ENCODE data around the gene NEMF.

DNA sequence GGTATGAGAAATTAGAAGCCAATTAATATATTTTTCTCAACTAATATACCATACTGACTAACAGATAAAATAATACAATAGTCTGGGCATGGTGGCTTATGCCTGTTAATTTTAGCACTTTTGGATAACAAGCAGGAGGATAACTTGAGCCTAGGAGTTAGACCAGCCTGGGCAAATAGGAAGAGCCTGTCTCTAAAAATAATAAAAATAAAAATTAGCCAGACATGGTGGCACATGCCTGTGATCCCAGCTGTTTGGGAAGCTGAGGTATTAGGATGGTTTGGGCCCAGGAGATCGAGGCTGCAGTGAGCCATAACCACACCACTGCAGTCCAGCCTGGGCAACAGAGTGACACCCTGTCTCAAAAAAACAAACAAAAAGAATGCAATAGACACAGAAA is 60.0 kb downstream of the NEMF start:
- TF ChIP-seq, protein P1, sequence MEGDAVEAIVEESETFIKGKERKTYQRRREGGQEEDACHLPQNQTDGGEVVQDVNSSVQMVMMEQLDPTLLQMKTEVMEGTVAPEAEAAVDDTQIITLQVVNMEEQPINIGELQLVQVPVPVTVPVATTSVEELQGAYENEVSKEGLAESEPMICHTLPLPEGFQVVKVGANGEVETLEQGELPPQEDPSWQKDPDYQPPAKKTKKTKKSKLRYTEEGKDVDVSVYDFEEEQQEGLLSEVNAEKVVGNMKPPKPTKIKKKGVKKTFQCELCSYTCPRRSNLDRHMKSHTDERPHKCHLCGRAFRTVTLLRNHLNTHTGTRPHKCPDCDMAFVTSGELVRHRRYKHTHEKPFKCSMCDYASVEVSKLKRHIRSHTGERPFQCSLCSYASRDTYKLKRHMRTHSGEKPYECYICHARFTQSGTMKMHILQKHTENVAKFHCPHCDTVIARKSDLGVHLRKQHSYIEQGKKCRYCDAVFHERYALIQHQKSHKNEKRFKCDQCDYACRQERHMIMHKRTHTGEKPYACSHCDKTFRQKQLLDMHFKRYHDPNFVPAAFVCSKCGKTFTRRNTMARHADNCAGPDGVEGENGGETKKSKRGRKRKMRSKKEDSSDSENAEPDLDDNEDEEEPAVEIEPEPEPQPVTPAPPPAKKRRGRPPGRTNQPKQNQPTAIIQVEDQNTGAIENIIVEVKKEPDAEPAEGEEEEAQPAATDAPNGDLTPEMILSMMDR (conservative IDR thresholded peaks at IDR 0.05): no peak
- TF ChIP-seq EZH2 (IDR thresholded peaks at IDR 0.05; ENCODE audit: low read depth): no peak
